K562 (cell line): ENCODE measurements around the gene SRL. TPM values are rescaled to one million over a fixed set of nuclear protein-coding genes. Genes with fewer than 3 reads are reported as not detected.

Experiments
- BMI1 ChIP-seq: fragments of 150-350 bp; IDR thresholded peaks from 2 replicates; pipeline ENCODE4 v1.6.1; 2014; ENCODE audit warnings: low read length
- CC2D1A ChIP-seq: fragments of 450-650 bp; IDR thresholded peaks from 2 replicates; pipeline ENCODE4 v1.6.1; 2017; ENCODE audit warnings: mild to moderate bottlenecking
- GTF2F1 ChIP-seq: IDR thresholded peaks from 2 replicates; pipeline ENCODE4 v1.6.1; 2011; ENCODE audit warnings: low read depth, low read length, improper control_type of control experiment
- HMG20B ChIP-seq: fragments of 250-450 bp; sonication (Bioruptor Pico); IDR thresholded peaks from 2 replicates; pipeline ENCODE4 v1.5.0; 2021; ENCODE audit warnings: mild to moderate bottlenecking
- ILF3 ChIP-seq: fragments of 450-650 bp; IDR thresholded peaks from 2 replicates; pipeline ENCODE4 v1.6.1; 2018; ENCODE audit warnings: antibody characterized with exemption, mild to moderate bottlenecking, moderate library complexity, borderline replicate concordance
- KAT7 ChIP-seq: sonication (generic); formaldehyde crosslinking; IDR thresholded peaks from 2 replicates; pipeline ENCODE4 v1.8.0; 2022; ENCODE audit warnings: missing genetic modification reagents, mild to moderate bottlenecking, borderline replicate concordance
- KDM5B ChIP-seq: fragments of 200-600 bp; sonication (generic); IDR thresholded peaks from 2 replicates; pipeline ENCODE4 v1.6.1; 2012; ENCODE audit warnings: low read depth, mild to moderate bottlenecking, moderate library complexity, low read length, control low read depth, inconsistent platforms; ENCODE audit not compliant: insufficient replicate concordance
- MYC ChIP-seq, 2 experiments: fragments of 250-450 bp in 1 of 2; sonication (Bioruptor Pico) in 1 of 2; IDR thresholded peaks; 2 replicates each; pipeline versions ENCODE4 v1.5.1 to v1.6.1; 2012 to 2021; ENCODE audit warnings: low read depth in 2 of 2, borderline replicate concordance in 1 of 2, improper control_type of control experiment in 1 of 2, low read length in 1 of 2, mild to moderate bottlenecking in 1 of 2, moderate library complexity in 1 of 2
- RAD21 ChIP-seq, 2 experiments: fragments of 250-450 bp in 1 of 2; fragments of 450-650 bp in 1 of 2; sonication (Bioruptor Pico) in 1 of 2; formaldehyde crosslinking in 1 of 2; IDR thresholded peaks in 1 of 2; conservative IDR thresholded peaks in 1 of 2; 2 replicates each; pipeline versions ENCODE4 v1.4.0 to v1.8.0; 2020 to 2022; ENCODE audit warnings: mild to moderate bottlenecking in 2 of 2, moderate library complexity in 1 of 2
- RBM17 ChIP-seq: fragments of 200-400 bp; formaldehyde crosslinking; IDR thresholded peaks from 2 replicates; pipeline ENCODE4 v1.6.1; 2017; ENCODE audit warnings: low read depth, mild to moderate bottlenecking, low read length, borderline replicate concordance
- RCOR1 ChIP-seq, 2 experiments: IDR thresholded peaks; 2 replicates each; pipeline ENCODE4 v1.6.1; 2012; ENCODE audit warnings: low read depth in 2 of 2, low read length in 2 of 2, borderline replicate concordance in 1 of 2, improper control_type of control experiment in 1 of 2
- SIN3B ChIP-seq: fragments of 450-650 bp; IDR thresholded peaks from 2 replicates; pipeline ENCODE4 v1.6.1; 2017; ENCODE audit warnings: low read depth, mild to moderate bottlenecking, moderate library complexity
- SUPT5H ChIP-seq: fragments of 450-650 bp; IDR thresholded peaks from 2 replicates; pipeline ENCODE4 v1.6.1; 2016
- TFAP4 ChIP-seq: sonication (generic); formaldehyde crosslinking; IDR thresholded peaks from 2 replicates; pipeline ENCODE4 v1.8.0; 2022; ENCODE audit warnings: missing genetic modification reagents, mild to moderate bottlenecking, moderate library complexity, borderline replicate concordance
- XRCC5 ChIP-seq: fragments of 200-400 bp; formaldehyde crosslinking; IDR thresholded peaks from 2 replicates; pipeline ENCODE4 v1.6.1; 2017; ENCODE audit warnings: low read depth, mild to moderate bottlenecking, low read length
- ZKSCAN8 ChIP-seq: fragments of 200-800 bp; sonication (Bioruptor generic); IDR thresholded peaks from 2 replicates; pipeline ENCODE4 v1.6.1; 2016; ENCODE audit warnings: missing genetic modification characterization, missing compliant biosample characterization
- ZNF318 ChIP-seq, 2 experiments: fragments of 450-650 bp; IDR thresholded peaks; 2 replicates each; pipeline ENCODE4 v1.6.1; 2016; ENCODE audit warnings: mild to moderate bottlenecking in 2 of 2, borderline replicate concordance in 1 of 2, low read depth in 1 of 2, moderate library complexity in 1 of 2
- ZNF695 ChIP-seq: fragments of 450-650 bp; formaldehyde crosslinking; IDR thresholded peaks from 2 replicates; pipeline ENCODE4 v1.4.0; 2020; ENCODE audit warnings: mild to moderate bottlenecking, moderate library complexity
- polyA plus RNA-seq, 8 experiments: library from polyadenylated mRNA; depleted of rRNA in 4 of 8; stranded (reverse) in 5 of 8; unstranded in 3 of 8; fragments of >200 nt; fragmentation: Nextera tagmentation in 2 of 8; fragmentation: Illumina TruSeq in 1 of 8; extraction: Ambion mirVana in 2 of 8; extraction: Trizol in 1 of 8; gene quantifications; 2 replicates each; pipeline versions ENCODE4 v1.2.1 to v1.2.3, GENCODE V29; 2011 to 2014; ENCODE audit warnings: inconsistent platforms in 1 of 8, missing spikeins in 1 of 8
- total RNA-seq, 7 experiments: library from RNA; depleted of rRNA in 6 of 7; stranded (reverse); fragments of >200 nt in 6 of 7; fragmentation: Illumina TruSeq in 2 of 7; extraction: Trizol in 2 of 7; gene quantifications; 2 replicates each; pipeline versions ENCODE4 v1.2.1 to v1.2.3, GENCODE V29; 2011 to 2021; ENCODE audit warnings: low replicate concordance in 1 of 7

The SRL gene
- total and polyA plus RNA-seq, 9 of the 15 experiments (the other 6 are each of a cell fraction or from before 2014, with no cell fraction given) = 0.01 TPM; not detected in 8

- TF ChIP-seq ZNF318 (IDR thresholded peaks at IDR 0.05; ENCODE audit: borderline replicate concordance in 1 of 2, low read depth in 1 of 2) (no peak), RAD21 (CRISPR knock-in tag; conservative IDR thresholded peaks at IDR 0.05 in 1 of 2, IDR thresholded peaks at IDR 0.05 in 1 of 2) (peak; percentile 83 to 92), BMI1 (no peak), GTF2F1 (no peak), XRCC5 (peak; percentile 64; the same call in 1 of the 2 replicates), RBM17 (no peak), SIN3B (no peak), TFAP4 (peak; percentile 48; the same call in 1 of the 2 replicates), ZNF695 (CRISPR knock-in tag) (no peak), KAT7 (CRISPR knock-in tag) (no peak), MYC (IDR thresholded peaks at IDR 0.05; ENCODE audit: low read depth, low read length) (no peak), MYC (CRISPR knock-in tag; IDR thresholded peaks at IDR 0.05; ENCODE audit: borderline replicate concordance, low read depth) (no peak), KDM5B (no peak), HMG20B (no peak), RCOR1 (IDR thresholded peaks at IDR 0.05; ENCODE audit: borderline replicate concordance in 1 of 2, low read depth in 2 of 2, low read length in 2 of 2) (0 out of 4 replicates have a peak, but pooled peaks of 1 of the 2 experiments have one; percentile 21), SUPT5H (no peak), CC2D1A (0 out of 2 replicates have a peak, but pooled peaks have one; percentile 25), ILF3 (no peak), ZKSCAN8 (CRISPR knock-in tag) (no peak)
Observed at GRCh38 chr16:4200000-4200780, 41.7 kb downstream of the SRL start (continued).
